A673 (cell line): ENCODE data around the gene TNRC6A. TPM values are rescaled to one million over a fixed set of nuclear protein-coding genes. Genes with fewer than 3 reads are reported as not detected.

Experiments
- BruUV-seq: library from RNA; stranded (reverse); fragments of 400-500 nt; replicated peaks from 2 replicates; lab custom pipeline; 2021; lab: Mats Ljungman, UMichigan
- CTCF ChIA-PET: fragments of 300-600 bp; sonication (Branson Sonifier 250); formaldehyde crosslinking; loops from one replicate; lab custom pipeline; 2022; ENCODE audit warnings: antibody characterized with exemption; lab: Charles Lee
- POLR2A ChIA-PET: fragments of 300-600 bp; sonication (Branson Sonifier 250); formaldehyde crosslinking; loops from one replicate; lab custom pipeline; 2022; ENCODE audit warnings: antibody characterized with exemption; ENCODE audit not compliant: low non-redundant PET; lab: Charles Lee
- DNase-seq: peaks from one replicate; pipeline ENCODE4 v3.0.0-alpha.2; 2015; ENCODE audit warnings: low spot score
- H3K27ac ChIP-seq: fragments of 200-600 bp; sonication (generic); 2 replicates; pipeline ENCODE4 v1.5.1; 2016; ENCODE audit warnings: mixed run types, low read depth, mild to moderate bottlenecking, mixed read lengths, antibody characterized with exemption, low read length; ENCODE audit not compliant: poor library complexity, severe bottlenecking
- H3K27me3 ChIP-seq: fragments of 200-600 bp; sonication (generic); replicated peaks from 2 replicates; pipeline ENCODE4 v1.6.1; 2017; ENCODE audit warnings: mixed run types, low read depth, mild to moderate bottlenecking, mixed read lengths, antibody characterized with exemption, low read length; ENCODE audit not compliant: insufficient read depth, poor library complexity
- H3K36me3 ChIP-seq: fragments of 200-600 bp; sonication (generic); 2 replicates; pipeline ENCODE4 v1.6.1; 2016; ENCODE audit warnings: mixed run types, mild to moderate bottlenecking, mixed read lengths, antibody characterized with exemption, low read length; ENCODE audit not compliant: insufficient read depth, poor library complexity, severe bottlenecking
- H3K4me1 ChIP-seq: fragments of 200-600 bp; sonication (generic); 2 replicates; pipeline ENCODE4 v1.6.1; 2017; ENCODE audit warnings: mixed run types, mild to moderate bottlenecking, mixed read lengths, antibody characterized with exemption, low read length; ENCODE audit not compliant: insufficient read depth, poor library complexity, severe bottlenecking
- H3K4me3 ChIP-seq: fragments of 200-600 bp; sonication (generic); 2 replicates; pipeline ENCODE4 v1.5.1; 2016; ENCODE audit warnings: low read depth, mixed run types, mild to moderate bottlenecking, mixed read lengths, low read length; ENCODE audit not compliant: poor library complexity, severe bottlenecking
- H3K9me3 ChIP-seq: fragments of 200-600 bp; sonication (generic); 2 replicates; pipeline ENCODE4 v1.6.1; 2016; ENCODE audit warnings: mixed run types, low read depth, mild to moderate bottlenecking, mixed read lengths, antibody characterized with exemption, low read length; ENCODE audit not compliant: poor library complexity, severe bottlenecking
- EZH2 ChIP-seq: fragments of 200-600 bp; sonication (generic); IDR thresholded peaks from 2 replicates; pipeline ENCODE4 v1.6.1; 2017; ENCODE audit warnings: borderline replicate concordance, low read depth, mild to moderate bottlenecking, mixed read lengths, antibody characterized with exemption, low read length; ENCODE audit not compliant: poor library complexity, severe bottlenecking
- intact Hi-C: fragments of 100-400 bp; cut with micrococcal nuclease; formaldehyde crosslinking; loops from one replicate; pipeline ENCODE4 v1.10.0; 2022; ENCODE audit not compliant: unreplicated experiment
- total RNA-seq: library from RNA; stranded (reverse); gene quantifications from 2 replicates; pipeline ENCODE4 v1.2.3, GENCODE V29; 2021
- TF ChIP-seq, protein P1 (sequence below): fragments of 300-800, 200-600 bp; sonication (generic); conservative IDR thresholded peaks from 2 replicates; pipeline ENCODE4 v1.5.1; 2017; ENCODE audit warnings: low read depth, mild to moderate bottlenecking, antibody characterized with exemption, low read length, moderate library complexity, mixed read lengths

Gene TNRC6A
- total RNA-seq, 1 experiment from 2014 or later: 90.8 TPM

DNA sequence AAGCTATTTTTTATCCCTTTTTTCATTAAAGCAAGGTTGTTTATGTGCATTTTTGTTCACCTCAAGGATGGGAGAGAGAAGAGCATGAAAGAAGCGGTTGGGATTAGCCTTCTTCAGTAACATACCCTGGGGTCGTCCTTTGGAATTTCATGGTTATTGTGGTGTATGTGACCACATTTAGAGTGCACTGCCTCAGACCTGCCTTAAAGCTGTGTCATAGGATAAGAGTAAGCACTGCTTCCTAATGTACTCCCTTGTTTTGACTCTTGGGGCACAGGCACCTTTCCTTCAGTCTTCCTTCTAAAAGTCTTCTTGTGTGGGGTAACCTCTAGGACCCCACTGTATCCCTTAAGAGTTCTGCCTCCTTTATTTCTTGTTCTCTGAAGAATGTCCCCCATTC lies 28.9 kb downstream of the TNRC6A start:
- peaks cover 5% of the 10 kb centered on the region for H3K4me1 ChIP-seq
- CTCF ChIA-PET: no interaction called here
- no peaks in the 10 kb centered on the region for H3K27me3 ChIP-seq
- no peak overlapping the region for H3K27ac ChIP-seq
- POLR2A ChIA-PET: no interaction called here
- no peak for DNase-seq
- no peaks in the 10 kb centered on the region for H3K9me3 ChIP-seq
- TF ChIP-seq, protein P1, sequence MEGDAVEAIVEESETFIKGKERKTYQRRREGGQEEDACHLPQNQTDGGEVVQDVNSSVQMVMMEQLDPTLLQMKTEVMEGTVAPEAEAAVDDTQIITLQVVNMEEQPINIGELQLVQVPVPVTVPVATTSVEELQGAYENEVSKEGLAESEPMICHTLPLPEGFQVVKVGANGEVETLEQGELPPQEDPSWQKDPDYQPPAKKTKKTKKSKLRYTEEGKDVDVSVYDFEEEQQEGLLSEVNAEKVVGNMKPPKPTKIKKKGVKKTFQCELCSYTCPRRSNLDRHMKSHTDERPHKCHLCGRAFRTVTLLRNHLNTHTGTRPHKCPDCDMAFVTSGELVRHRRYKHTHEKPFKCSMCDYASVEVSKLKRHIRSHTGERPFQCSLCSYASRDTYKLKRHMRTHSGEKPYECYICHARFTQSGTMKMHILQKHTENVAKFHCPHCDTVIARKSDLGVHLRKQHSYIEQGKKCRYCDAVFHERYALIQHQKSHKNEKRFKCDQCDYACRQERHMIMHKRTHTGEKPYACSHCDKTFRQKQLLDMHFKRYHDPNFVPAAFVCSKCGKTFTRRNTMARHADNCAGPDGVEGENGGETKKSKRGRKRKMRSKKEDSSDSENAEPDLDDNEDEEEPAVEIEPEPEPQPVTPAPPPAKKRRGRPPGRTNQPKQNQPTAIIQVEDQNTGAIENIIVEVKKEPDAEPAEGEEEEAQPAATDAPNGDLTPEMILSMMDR: no peak
- no peak for TF ChIP-seq EZH2
- H3K36me3 ChIP-seq: peaks cover 15% of the 10 kb centered on the region
- H3K4me3 ChIP-seq: no peak overlapping the region
- intact Hi-C loops: no loop called here
- no TSS peak for BruUV-seq

DNA sequence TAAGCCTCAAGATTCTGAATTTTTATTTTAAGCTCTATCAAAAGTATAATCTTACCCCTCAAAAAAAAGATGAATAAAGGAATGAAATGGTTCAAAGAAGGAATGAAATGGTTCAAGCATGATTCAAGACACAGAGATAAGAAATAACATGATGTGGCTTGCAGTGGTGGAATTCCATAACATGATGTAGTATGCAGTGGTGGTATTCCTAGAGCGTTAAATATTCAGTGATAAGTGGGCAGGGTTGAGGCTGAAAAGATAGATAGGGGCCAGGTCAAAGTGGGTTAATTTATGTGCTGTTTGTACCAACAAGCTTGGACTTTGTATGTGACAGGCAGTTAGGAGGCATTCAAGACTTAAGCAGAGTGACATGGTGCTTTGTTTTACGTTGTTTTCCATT lies 29.6 kb downstream of the TNRC6A start:
- no peaks in the 10 kb centered on the region for H3K27me3 ChIP-seq
- TF ChIP-seq, protein P1: no peak
- no peak overlapping the region for H3K27ac ChIP-seq
- DNase-seq: no peak
- ChIA-PET POLR2A (interaction anchor here (0.5 kb wide), 1 partner anchor 226 kb away, joined by 6 read pairs; no protein-coding TSS in a partner anchor), CTCF (no interaction called here)
- intact Hi-C loops: no loop called here
- H3K36me3 ChIP-seq: peaks cover 17% of the 10 kb centered on the region
- no TSS peak for BruUV-seq
- no peak overlapping the region for H3K4me3 ChIP-seq
- H3K9me3 ChIP-seq: no peaks in the 10 kb centered on the region
- peaks cover 5% of the 10 kb centered on the region for H3K4me1 ChIP-seq

DNA sequence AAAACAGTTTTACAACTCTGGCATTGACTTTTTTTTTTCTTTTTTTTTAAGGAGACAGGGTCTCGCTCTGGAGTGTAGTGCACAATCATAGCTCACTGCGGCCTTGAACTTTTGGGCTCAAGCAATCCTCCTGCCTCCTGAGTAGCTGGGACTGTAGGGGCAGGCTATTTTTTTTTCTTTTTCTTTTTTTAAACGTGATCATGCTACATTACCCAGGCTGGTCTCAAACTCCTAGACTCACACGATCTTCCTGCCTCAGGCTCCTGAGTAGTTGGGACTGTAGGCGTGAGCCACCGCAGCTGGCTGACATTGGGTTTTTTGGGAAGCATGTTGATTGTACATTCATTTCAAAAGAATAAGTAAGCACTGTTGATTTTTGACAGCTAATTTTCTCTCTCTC lies 32.1 kb downstream of the TNRC6A start:
- Histone ChIP-seq H3K9me3 (no peaks in the 10 kb centered on the region), H3K4me3 (no peak overlapping the region), H3K27ac (no peak overlapping the region), H3K4me1 (peaks cover 5% of the 10 kb centered on the region), H3K36me3 (peaks cover 21% of the 10 kb centered on the region), H3K27me3 (no peaks in the 10 kb centered on the region)
- DNase-seq: no peak
- no peak for TF ChIP-seq EZH2
- TF ChIP-seq, protein P1: no peak
- POLR2A ChIA-PET: interaction anchor here (0.6 kb wide), 1 partner anchor 992 kb away, joined by 3 read pairs; no protein-coding TSS in a partner anchor
- intact Hi-C loops: no loop called here
- no TSS peak for BruUV-seq
- CTCF ChIA-PET: no interaction called here
